ENCODE data around the gene MARCHF2.

The MARCHF2 gene

GRCh38 chr19:8482696-8483095, 69.6 kb downstream of the MARCHF2 start:
- no peak for TF ChIP-seq CTCF (IDR thresholded peaks at IDR 0.05; ENCODE audit: low read depth, low read length, missing control alignments)
- DNase-seq (ENCODE audit: low read depth) = no peak
- H3K4me3 ChIP-seq (ENCODE audit: low read depth, low read length) = no peak overlapping the region

GRCh38 chr19:8483165-8483564, 70.1 kb downstream of the MARCHF2 start:
- H3K4me3 ChIP-seq (ENCODE audit: low read depth, low read length) = no peak overlapping the region
- TF ChIP-seq CTCF (IDR thresholded peaks at IDR 0.05; ENCODE audit: low read depth, low read length, missing control alignments) = no peak
- DNase-seq (ENCODE audit: low read depth) = no peak

- H3K4me3 ChIP-seq (ENCODE audit: low read depth, low read length) = no peak overlapping the region
- no peak for DNase-seq (ENCODE audit: low read depth)
- TF ChIP-seq CTCF (IDR thresholded peaks at IDR 0.05; ENCODE audit: low read depth, low read length, missing control alignments) = no peak
Observed at GRCh38 chr19:8484331-8484894, 71.3 kb downstream of the MARCHF2 start.

- no peak for TF ChIP-seq CTCF (IDR thresholded peaks at IDR 0.05; ENCODE audit: low read depth, low read length, missing control alignments)
- DNase-seq (ENCODE audit: low read depth) = no peak
- no peak overlapping the region for H3K4me3 ChIP-seq (ENCODE audit: low read depth, low read length)
Observed at GRCh38 chr19:8485561-8486371, 72.7 kb downstream of the MARCHF2 start.

- no peak for DNase-seq (ENCODE audit: low read depth)
- H3K4me3 ChIP-seq (ENCODE audit: low read depth, low read length) = no peak overlapping the region
- no peak for TF ChIP-seq CTCF (IDR thresholded peaks at IDR 0.05; ENCODE audit: low read depth, low read length, missing control alignments)
Observed at GRCh38 chr19:8486661-8487136, 73.6 kb downstream of the MARCHF2 start.

GRCh38 chr19:8487137-8487851, 74.2 kb downstream of the MARCHF2 start:
- no peak overlapping the region for H3K4me3 ChIP-seq (ENCODE audit: low read depth, low read length)
- no peak for DNase-seq (ENCODE audit: low read depth)
- TF ChIP-seq CTCF (IDR thresholded peaks at IDR 0.05; ENCODE audit: low read depth, low read length, missing control alignments) = no peak

Data from GM12864 (cell line).